Upper lobe of right lung (tissue), 1 donor: ENCODE measurements around the gene ADAM21. TPM values are rescaled to one million over a fixed set of nuclear protein-coding genes. Genes with fewer than 3 reads are reported as not detected.
"Not testable (repeated sequence)": the region's sequence is repeated elsewhere in the genome, so short reads cannot be mapped to it uniquely, and the experiment has no call there.

Experiments
- ATAC-seq: fragments of 200-7000 bp; cut with Tn5 transposase; one replicate; pipeline ENCODE4 v1.9.1; 2020; ENCODE audit warnings: mild to moderate bottlenecking, moderate library complexity
- DNase-seq: peaks from one replicate; pipeline ENCODE4 v3.0.0-alpha.2; 2020
- H3K27ac ChIP-seq: fragments of 200-600 bp; one replicate; pipeline ENCODE4 v1.8.0; 2022
- H3K27me3 ChIP-seq: fragments of 200-600 bp; one replicate; pipeline ENCODE4 v1.8.0; 2022; ENCODE audit warnings: mild to moderate bottlenecking
- H3K36me3 ChIP-seq: fragments of 200-600 bp; one replicate; pipeline ENCODE4 v1.8.0; 2022
- H3K4me1 ChIP-seq: fragments of 200-600 bp; one replicate; pipeline ENCODE4 v1.8.0; 2022
- H3K4me3 ChIP-seq: fragments of 200-600 bp; one replicate; pipeline ENCODE4 v1.8.0; 2022; ENCODE audit warnings: mild to moderate bottlenecking
- H3K9me3 ChIP-seq: fragments of 200-600 bp; one replicate; pipeline ENCODE4 v1.8.0; 2022
- intact Hi-C: fragments of 100-400 bp; cut with DNase I; formaldehyde crosslinking; loops from one replicate; pipeline ENCODE4 v1.11.0; 2022
- total RNA-seq: library from RNA; stranded (reverse); fragmentation: NEBNext Ultra II Directional; extraction: Animal tissue kit (Norgen Biotek cat#: 25700); gene quantifications from one replicate; pipeline ENCODE4 v1.2.1, GENCODE V29; 2021
- TF ChIP-seq, protein P1 (sequence below): fragments of 200-600 bp; IDR thresholded peaks from one replicate; pipeline ENCODE4 v1.8.0; 2022; ENCODE audit warnings: antibody characterized with exemption
- donor health status: DM: no; HTN: yes; CAD: no; lungs with severe emphysema.

ADAM21 gene
- total RNA-seq, 1 donor from 2014 or later, result not detected

DNA sequence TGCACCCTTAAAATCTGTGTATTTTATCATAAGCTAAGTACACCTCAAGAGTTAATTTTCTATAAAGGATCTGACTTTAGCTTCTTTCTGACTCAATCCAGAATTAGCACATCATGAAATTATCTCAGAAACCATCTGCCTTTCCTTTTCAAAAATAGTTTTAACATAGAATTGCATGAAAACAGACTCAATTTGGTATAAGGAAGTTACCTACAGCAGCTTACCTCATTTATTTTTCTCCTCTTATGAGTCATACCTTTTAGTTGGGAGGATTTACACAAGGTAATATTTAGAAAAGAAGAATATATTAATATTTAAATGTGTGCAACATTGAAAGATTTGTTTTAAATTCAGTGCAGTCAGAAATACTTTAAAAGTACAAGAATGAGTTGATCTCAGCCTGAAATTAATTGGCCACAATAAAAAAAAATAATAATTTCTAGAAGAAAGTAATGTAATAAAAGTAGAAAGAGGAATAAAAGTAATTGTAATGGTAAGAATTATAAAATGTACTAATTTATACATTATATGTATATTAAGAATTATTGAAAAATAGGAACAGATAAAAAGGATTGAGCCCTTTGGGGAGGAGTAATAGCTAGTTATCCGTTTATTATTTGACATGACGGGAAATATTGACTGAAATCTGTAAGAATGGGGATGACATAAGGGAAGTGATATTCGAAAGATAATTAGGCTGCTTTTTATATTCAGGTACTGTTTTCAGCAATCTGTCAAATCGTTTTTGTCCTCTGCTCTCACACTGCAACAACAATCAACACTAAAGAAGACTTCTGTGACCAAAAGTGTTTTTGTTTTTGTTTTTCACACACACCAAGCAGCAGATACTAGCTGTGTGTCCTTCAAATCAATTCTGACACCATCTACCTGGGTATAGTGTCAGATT, 20.5 kb downstream of the ADAM21 start:
- TF ChIP-seq, protein P1, sequence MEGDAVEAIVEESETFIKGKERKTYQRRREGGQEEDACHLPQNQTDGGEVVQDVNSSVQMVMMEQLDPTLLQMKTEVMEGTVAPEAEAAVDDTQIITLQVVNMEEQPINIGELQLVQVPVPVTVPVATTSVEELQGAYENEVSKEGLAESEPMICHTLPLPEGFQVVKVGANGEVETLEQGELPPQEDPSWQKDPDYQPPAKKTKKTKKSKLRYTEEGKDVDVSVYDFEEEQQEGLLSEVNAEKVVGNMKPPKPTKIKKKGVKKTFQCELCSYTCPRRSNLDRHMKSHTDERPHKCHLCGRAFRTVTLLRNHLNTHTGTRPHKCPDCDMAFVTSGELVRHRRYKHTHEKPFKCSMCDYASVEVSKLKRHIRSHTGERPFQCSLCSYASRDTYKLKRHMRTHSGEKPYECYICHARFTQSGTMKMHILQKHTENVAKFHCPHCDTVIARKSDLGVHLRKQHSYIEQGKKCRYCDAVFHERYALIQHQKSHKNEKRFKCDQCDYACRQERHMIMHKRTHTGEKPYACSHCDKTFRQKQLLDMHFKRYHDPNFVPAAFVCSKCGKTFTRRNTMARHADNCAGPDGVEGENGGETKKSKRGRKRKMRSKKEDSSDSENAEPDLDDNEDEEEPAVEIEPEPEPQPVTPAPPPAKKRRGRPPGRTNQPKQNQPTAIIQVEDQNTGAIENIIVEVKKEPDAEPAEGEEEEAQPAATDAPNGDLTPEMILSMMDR, result no peak
- no peaks in the 10 kb centered on the region for H3K9me3 ChIP-seq
- H3K4me1 ChIP-seq, result no peaks in the 10 kb centered on the region
- no peaks in the 10 kb centered on the region for H3K27me3 ChIP-seq
- no peaks in the 10 kb centered on the region for H3K36me3 ChIP-seq
- intact Hi-C loops, result no loop called here
- H3K4me3 ChIP-seq, result no peak overlapping the region
- no peak overlapping the region for H3K27ac ChIP-seq
- DNase-seq (no peak), ATAC-seq (no peak)

DNA sequence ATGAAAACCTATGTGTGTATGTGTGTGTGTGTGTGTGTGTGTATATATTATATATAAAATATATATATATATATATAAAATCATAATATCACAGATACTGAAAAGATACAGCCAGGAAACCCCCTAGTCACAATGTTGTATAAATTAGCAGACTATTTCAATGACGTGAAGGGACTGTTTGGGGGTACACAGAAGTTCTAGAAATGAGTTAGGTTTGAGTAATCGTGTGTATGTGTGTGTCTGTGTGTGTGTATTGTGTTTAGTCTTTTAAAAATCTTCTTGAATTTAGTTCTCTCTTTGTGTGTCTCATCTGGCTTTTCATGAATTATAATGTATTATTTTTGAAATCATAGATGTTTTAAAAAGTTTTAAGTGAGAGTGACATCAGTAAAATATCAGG, 21.9 kb downstream of the ADAM21 start:
- no peaks in the 10 kb centered on the region for H3K4me1 ChIP-seq
- DNase-seq, result no peak
- H3K9me3 ChIP-seq, result no peaks in the 10 kb centered on the region
- intact Hi-C loops, result no loop called here
- TF ChIP-seq, protein P1, result no peak
- no peak for ATAC-seq
- H3K27me3 ChIP-seq, result no peaks in the 10 kb centered on the region
- no peak overlapping the region for H3K27ac ChIP-seq
- H3K36me3 ChIP-seq, result no peaks in the 10 kb centered on the region
- H3K4me3 ChIP-seq, result no peak overlapping the region

DNA sequence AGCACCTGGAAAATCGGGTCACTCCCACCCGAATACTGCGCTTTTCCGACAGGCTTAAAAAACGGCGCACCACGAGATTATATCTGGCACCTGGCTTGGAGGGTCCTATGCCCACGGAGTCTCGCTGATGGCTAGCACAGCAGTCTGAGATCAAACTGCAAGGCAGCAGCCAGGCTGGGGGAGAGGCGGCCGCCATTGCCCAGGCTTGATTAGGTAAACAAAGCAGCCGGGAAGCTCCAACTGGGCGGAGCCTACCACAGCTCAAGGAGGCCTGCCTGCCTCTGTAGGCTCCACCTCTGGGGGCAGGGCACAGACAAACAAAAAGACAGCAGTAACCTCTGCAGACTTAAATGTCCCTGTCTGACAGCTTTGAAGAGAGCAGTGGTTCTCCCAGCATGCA, 23.5 kb downstream of the ADAM21 start:
- ATAC-seq, H3K27me3 ChIP-seq, H3K9me3 ChIP-seq, DNase-seq, intact Hi-C loops, H3K36me3 ChIP-seq, H3K4me3 ChIP-seq, H3K27ac ChIP-seq, H3K4me1 ChIP-seq: not testable (repeated sequence)

DNA sequence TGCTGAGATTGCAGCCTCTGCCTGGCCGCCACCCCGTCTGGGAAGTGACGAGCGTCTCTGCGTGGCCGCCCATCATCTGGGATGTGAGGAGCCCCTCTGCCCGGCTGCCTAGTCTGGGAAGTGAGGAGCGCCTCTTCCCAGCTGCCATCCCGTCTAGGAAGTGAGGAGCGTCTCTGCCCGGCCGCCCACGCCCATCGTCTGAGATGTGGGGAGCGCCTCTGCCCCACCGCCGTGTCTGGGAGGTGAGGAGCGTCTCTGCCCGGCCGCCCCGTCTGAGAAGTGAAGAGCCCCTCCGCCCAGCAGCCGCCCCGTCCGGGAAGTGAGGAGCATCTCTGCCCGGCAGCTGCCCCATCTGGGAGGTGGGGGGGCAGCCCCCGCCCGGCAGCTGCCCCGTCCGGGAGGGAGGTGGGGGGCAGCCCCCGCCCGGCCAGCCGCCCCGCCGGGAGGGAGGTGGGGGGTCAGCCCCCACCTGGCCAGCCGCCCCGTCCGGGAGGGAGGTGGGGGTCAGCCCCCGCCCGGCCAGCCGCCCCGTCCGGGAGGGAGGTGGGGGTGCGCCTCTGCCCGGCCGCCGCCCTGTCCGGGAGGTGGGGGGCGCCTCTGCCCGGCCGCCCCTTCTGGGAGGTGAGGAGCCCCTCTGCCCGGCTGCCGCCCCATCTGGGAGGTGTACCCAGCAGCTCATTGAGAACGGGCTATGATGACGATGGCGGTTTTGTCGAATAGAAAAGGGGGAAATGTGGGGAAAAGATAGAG, 25.6 kb downstream of the ADAM21 start:
- H3K4me3 ChIP-seq, H3K9me3 ChIP-seq, ATAC-seq, DNase-seq, H3K4me1 ChIP-seq, H3K27me3 ChIP-seq, H3K27ac ChIP-seq, H3K36me3 ChIP-seq, intact Hi-C loops: not testable (repeated sequence)

DNA sequence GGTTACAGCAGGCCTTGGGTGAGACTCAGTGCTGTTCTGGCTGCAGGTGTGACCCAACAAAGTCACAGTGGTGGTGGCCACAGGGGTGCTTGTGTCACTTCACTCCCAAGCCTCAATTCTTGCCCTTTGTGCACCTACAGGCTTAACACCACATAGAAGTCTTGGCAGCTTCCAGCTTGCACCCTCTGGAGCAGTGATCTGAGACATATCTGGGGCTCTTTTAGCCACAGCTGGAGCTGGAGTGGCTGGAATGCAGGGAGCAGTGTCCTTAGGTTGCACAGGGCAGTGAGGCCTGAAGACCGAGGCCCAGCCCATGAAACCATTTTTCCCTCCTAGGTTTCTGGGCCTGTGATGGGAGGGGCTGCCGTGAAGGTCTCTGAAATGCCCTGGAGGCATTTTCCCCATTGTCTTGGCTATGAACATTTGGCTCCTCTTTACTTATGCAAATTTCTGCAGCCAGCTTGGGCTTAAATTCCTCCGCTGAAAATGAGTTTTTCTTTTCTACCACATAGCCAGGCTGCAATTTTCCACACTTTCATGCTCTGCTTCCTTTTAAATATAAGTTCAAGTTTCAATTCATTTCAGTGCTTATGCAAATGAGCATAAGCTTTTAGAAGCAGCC, 37.7 kb downstream of the ADAM21 start:
- Histone ChIP-seq H3K9me3 (peaks cover 30% of the 10 kb centered on the region), H3K36me3 (no peaks in the 10 kb centered on the region), H3K4me3 (no peak overlapping the region), H3K4me1 (no peaks in the 10 kb centered on the region), H3K27me3 (no peaks in the 10 kb centered on the region), H3K27ac (no peak overlapping the region)
- intact Hi-C loops, result no loop called here
- TF ChIP-seq, protein P1, result no peak
- no peak for ATAC-seq
- DNase-seq, result no peak

DNA sequence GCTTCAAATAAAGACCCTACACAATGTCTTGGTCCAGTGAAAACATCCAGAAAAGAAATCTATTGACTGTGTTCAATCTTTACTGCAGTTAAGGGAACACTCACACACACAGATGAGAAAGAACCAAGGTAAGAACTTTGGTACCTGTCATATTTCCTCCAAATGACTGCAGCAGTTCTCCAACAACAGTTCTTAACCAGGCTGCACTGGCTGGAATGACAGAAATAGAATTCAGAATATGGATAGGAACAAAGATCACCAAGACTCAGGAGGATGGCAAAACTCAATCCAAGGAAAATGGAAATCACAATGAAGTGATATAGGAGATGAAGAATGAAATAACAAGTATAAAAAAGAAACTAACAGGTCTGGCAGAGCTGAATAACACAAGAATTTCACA, 46.2 kb downstream of the ADAM21 start:
- DNase-seq (no peak), ATAC-seq (no peak)
- no peaks in the 10 kb centered on the region for H3K36me3 ChIP-seq
- intact Hi-C loops, result no loop called here
- H3K4me1 ChIP-seq, result no peaks in the 10 kb centered on the region
- H3K27ac ChIP-seq, result no peak overlapping the region
- H3K4me3 ChIP-seq, result no peak overlapping the region
- TF ChIP-seq, protein P1, result no peak
- H3K9me3 ChIP-seq, result no peaks in the 10 kb centered on the region
- no peaks in the 10 kb centered on the region for H3K27me3 ChIP-seq

Other genes with a start within 250 kb of the ADAM21 start
- gene COX16, start 92.5 kb upstream of the ADAM21 start, total RNA-seq, result 26.0 TPM
- 42.3 TPM for gene SYNJ2BP, start 35.1 kb upstream of the ADAM21 start, total RNA-seq
- gene ADAM20, start 82.8 kb downstream of the ADAM21 start, total RNA-seq, result 1.2 TPM
- gene MED6, start 148.5 kb downstream of the ADAM21 start, total RNA-seq, result 31.2 TPM
- gene TTC9, start 189.7 kb downstream of the ADAM21 start, total RNA-seq, result 6.7 TPM